HepG2 (cell line): ENCODE results near the gene ZPBP. TPM values are rescaled to one million over a fixed set of nuclear protein-coding genes. Genes with fewer than 3 reads are reported as not detected.

Experiments used
- ATAC-seq: fragments of 200-7000 bp; cut with Tn5 transposase; 3 replicates; pipeline ENCODE4 v1.9.1; 2020; ENCODE audit warnings: mild to moderate bottlenecking, moderate library complexity
- BruUV-seq: library from RNA; stranded (reverse); fragments of 400-500 nt; replicated peaks from 2 replicates; lab custom pipeline; 2021; lab: Mats Ljungman, UMichigan
- CTCF ChIA-PET: fragments of 300-600 bp; formaldehyde crosslinking; extraction: SDS; loops from one replicate; lab custom pipeline; 2021; ENCODE audit warnings: low total read pairs, inconsistent platforms, low intra/inter-chr PET ratio; lab: Yijun Ruan, JAX
- POLR2A ChIA-PET: fragments of 350-600 bp; sonication (Branson Sonifier 250); formaldehyde crosslinking; loops from one replicate; lab custom pipeline; 2020; ENCODE audit warnings: antibody characterized with exemption, inconsistent platforms; lab: Yijun Ruan, JAX
- DNase-seq: peaks from one replicate; pipeline ENCODE4 v3.0.0-alpha.2; 2015; ENCODE audit warnings: low spot score
- FAIRE-seq: peaks from 3 replicates; lab custom pipeline; 2011; peaks lifted over from hg19 to GRCh38; lab: Jason Lieb, UNC
- H2AFZ ChIP-seq: one replicate; pipeline ENCODE4 v1.6.1; 2011; ENCODE audit warnings: low read length, inconsistent platforms
- H3K27ac ChIP-seq: fragments of 300-600 bp; 3 replicates; pipeline ENCODE4 v1.8.0; 2011; ENCODE audit warnings: mixed run types, mild to moderate bottlenecking, mixed read lengths, low read length, inconsistent platforms; ENCODE audit not compliant: insufficient read depth; ENCODE audit errors: extremely low read length
- H3K27me3 ChIP-seq, 2 experiments: fragments of 200-600 bp in 1 of 2; 2 replicates in 1 of 2; 3 replicates in 1 of 2; pipeline versions ENCODE4 v1.6.0 to v1.8.0; 2011; ENCODE audit warnings: low read length in 2 of 2, mild to moderate bottlenecking in 2 of 2, moderate library complexity in 2 of 2, inconsistent platforms in 1 of 2; ENCODE audit not compliant: insufficient read depth in 2 of 2, control insufficient read depth in 1 of 2
- H3K36me3 ChIP-seq, 2 experiments: fragments of 200-600 bp in 1 of 2; replicated peaks in 1 of 2; 2 replicates in 1 of 2; 3 replicates in 1 of 2; pipeline versions ENCODE4 v1.5.1 to v1.8.0; 2011; ENCODE audit warnings: low read length in 2 of 2, inconsistent platforms in 1 of 2; ENCODE audit not compliant: insufficient read depth in 2 of 2, control insufficient read depth in 1 of 2
- H3K4me1 ChIP-seq: 2 replicates; pipeline ENCODE4 v1.5.1; 2012; ENCODE audit warnings: low read length, inconsistent platforms; ENCODE audit not compliant: insufficient read depth
- H3K4me2 ChIP-seq: 2 replicates; pipeline ENCODE4 v1.6.0; 2011; ENCODE audit warnings: low read depth, low read length, inconsistent platforms
- H3K4me3 ChIP-seq, 3 experiments: fragments of 200-600 bp in 1 of 3; sonication (generic), shearing (Covaris generic) in 1 of 3; replicated peaks in 1 of 3; 2 replicates each; pipeline ENCODE4 v1.5.1; 2011 to 2016; ENCODE audit warnings: low read length in 3 of 3, inconsistent platforms in 2 of 3, low read depth in 2 of 3, mild to moderate bottlenecking in 2 of 3, control low read depth in 1 of 3, mixed read lengths in 1 of 3; ENCODE audit not compliant: insufficient read depth in 1 of 3
- H3K79me2 ChIP-seq: one replicate; pipeline ENCODE4 v1.6.1; 2011; ENCODE audit warnings: low read length, inconsistent platforms; ENCODE audit not compliant: insufficient read depth
- H3K9ac ChIP-seq: 2 replicates; pipeline ENCODE4 v1.6.0; 2011; ENCODE audit warnings: mild to moderate bottlenecking, low read depth, low read length, inconsistent platforms; ENCODE audit not compliant: insufficient read depth
- H3K9me3 ChIP-seq: 2 replicates; pipeline ENCODE4 v1.5.1; 2012; ENCODE audit warnings: mild to moderate bottlenecking, low read length
- H4K20me1 ChIP-seq: 2 replicates; pipeline ENCODE4 v1.6.0; 2011; ENCODE audit warnings: inconsistent platforms, mild to moderate bottlenecking, low read length, moderate library complexity; ENCODE audit not compliant: insufficient read depth
- GPN1 ChIP-seq: sonication (generic); formaldehyde crosslinking; IDR thresholded peaks from 2 replicates; pipeline ENCODE4 v1.5.1; 2020; ENCODE audit warnings: missing genetic modification reagents, borderline replicate concordance
- MBNL3 ChIP-seq: fragments of 250-450 bp; sonication (Bioruptor Pico); conservative IDR thresholded peaks from 2 replicates; pipeline ENCODE4 v1.8.0; 2022; ENCODE audit warnings: mild to moderate bottlenecking, inconsistent platforms
- NFKB2 ChIP-seq: sonication (generic); formaldehyde crosslinking; IDR thresholded peaks from 2 replicates; pipeline ENCODE4 v1.4.0; 2020; ENCODE audit warnings: missing genetic modification reagents, borderline replicate concordance
- POGZ ChIP-seq: sonication (generic); formaldehyde crosslinking; IDR thresholded peaks from 2 replicates; pipeline ENCODE4 v1.4.0; 2020; ENCODE audit warnings: mild to moderate bottlenecking, missing genetic modification reagents
- TAF15 ChIP-seq: fragments of 200-400 bp; formaldehyde crosslinking; IDR thresholded peaks from one replicate; pipeline ENCODE4 v1.6.1; 2018; ENCODE audit warnings: mild to moderate bottlenecking, low read depth, low read length; ENCODE audit not compliant: poor library complexity, severe bottlenecking
- ZBTB42 ChIP-seq: sonication (generic); formaldehyde crosslinking; IDR thresholded peaks from 2 replicates; pipeline ENCODE4 v1.5.0; 2020; ENCODE audit warnings: mild to moderate bottlenecking, missing genetic modification reagents
- ZFP36 ChIP-seq: fragments of 150-350 bp; IDR thresholded peaks from 2 replicates; pipeline ENCODE4 v1.6.1; 2018; ENCODE audit warnings: borderline replicate concordance, low read length, low read depth; ENCODE audit not compliant: partially characterized antibody
- ZFP41 ChIP-seq: sonication (generic); formaldehyde crosslinking; IDR thresholded peaks from 2 replicates; pipeline ENCODE4 v1.4.0; 2020; ENCODE audit warnings: mild to moderate bottlenecking, missing genetic modification reagents, borderline replicate concordance
- ZNF276 ChIP-seq: sonication (generic); formaldehyde crosslinking; IDR thresholded peaks from 2 replicates; pipeline ENCODE4 v1.4.0; 2020; ENCODE audit warnings: mild to moderate bottlenecking, low read depth, missing genetic modification reagents
- ZNF614 ChIP-seq: IDR thresholded peaks from 2 replicates; pipeline ENCODE4 v1.6.1; 2018; ENCODE audit warnings: missing biosample characterization, missing genetic modification reagents, inconsistent platforms, borderline replicate concordance
- ZNF691 ChIP-seq: sonication (generic); formaldehyde crosslinking; IDR thresholded peaks from 2 replicates; pipeline ENCODE4 v1.4.0; 2020; ENCODE audit warnings: missing genetic modification reagents, low read depth, mild to moderate bottlenecking, borderline replicate concordance
- ZNF790 ChIP-seq: sonication (generic); formaldehyde crosslinking; IDR thresholded peaks from 2 replicates; pipeline ENCODE4 v1.8.0; 2022; ENCODE audit warnings: missing genetic modification reagents, mild to moderate bottlenecking, borderline replicate concordance
- WGBS: methylation state at CpG from one replicate; pipeline ENCODE4 v1.1.6; 2017; ENCODE audit warnings: low lambda C conversion rate; 5-methylcytosine and 5-hydroxymethylcytosine counted together
- in situ Hi-C: cut with HindIII; loops from 2 replicates; pipeline ENCODE4 v1.10.0; 2017; ENCODE audit warnings: low pct_unique_long_range_greater_than_20kb; ENCODE audit not compliant: extremely low pct_ligation_motif_present
- intact Hi-C: fragments of 100-400 bp; cut with micrococcal nuclease; formaldehyde crosslinking; loops from one replicate; pipeline ENCODE4 v1.10.0; 2022; ENCODE audit not compliant: unreplicated experiment
- polyA plus RNA-seq, 8 experiments: library from polyadenylated mRNA; depleted of rRNA in 3 of 8; stranded (reverse) in 7 of 8; unstranded in 1 of 8; fragments of >200 nt; fragmentation: Illumina TruSeq in 4 of 8; extraction: Trizol in 4 of 8; gene quantifications; 2 replicates each; pipeline versions ENCODE4 v1.2.1 to v1.2.3, GENCODE V29; 2011 to 2016; ENCODE audit warnings: low read depth in 4 of 8, missing spikeins in 1 of 8, mixed read lengths in 1 of 8; ENCODE audit not compliant: insufficient read depth in 1 of 8
- total RNA-seq, 5 experiments: library from RNA; depleted of rRNA; stranded (reverse); fragments of >200 nt; fragmentation: Illumina TruSeq; extraction: Trizol; gene quantifications; 2 replicates each; pipeline ENCODE4 v1.2.3, GENCODE V29; 2016; ENCODE audit warnings: low read depth in 1 of 5
- TF ChIP-seq, protein P1 (sequence below): fragments of 450-650 bp; IDR thresholded peaks from 2 replicates; pipeline ENCODE4 v1.6.1; 2017; ENCODE audit warnings: mild to moderate bottlenecking
- TF ChIP-seq, protein P2 (sequence below): IDR thresholded peaks from 2 replicates; pipeline ENCODE4 v1.6.1; 2016; ENCODE audit warnings: missing biosample characterization, missing genetic modification reagents, low read depth
- TF ChIP-seq, protein P3 (sequence below): IDR thresholded peaks from 2 replicates; pipeline ENCODE4 v1.6.1; 2012; ENCODE audit warnings: low read depth, low read length, improper control_type of control experiment

The ZPBP gene
- total and polyA plus RNA-seq, 2 of the 13 experiments (the other 11 are each of a cell fraction or from before 2014, with no cell fraction given) = not detected

- 3% methylated on average over 1 of the region's 1 CpG for WGBS
- Histone ChIP-seq H3K4me3 (no peak overlapping the region), H3K4me2 (no peak overlapping the region), H3K79me2 (no peaks in the 10 kb centered on the region), H3K4me1 (no peaks in the 10 kb centered on the region), H3K27ac (no peak overlapping the region), H3K9me3 (no peaks in the 10 kb centered on the region), H4K20me1 (no peaks in the 10 kb centered on the region), H3K27me3 (no peaks in the 10 kb centered on the region), H3K36me3 (no peaks in the 10 kb centered on the region), H2AFZ (no peak overlapping the region), H3K9ac (no peak overlapping the region)
- intact Hi-C loops = no loop called here
- DNase-seq (no peak), ATAC-seq (no peak), FAIRE-seq (no peak)
- ChIA-PET CTCF (no interaction called here), POLR2A (no interaction called here)
- in situ Hi-C loops = loop anchor here (25.0 kb wide), 1 partner anchor 549 kb away; no protein-coding TSS in a partner anchor
- BruUV-seq = no TSS peak
- TF ChIP-seq GPN1 (CRISPR knock-in tag) = no peak
- TF ChIP-seq, protein P1, sequence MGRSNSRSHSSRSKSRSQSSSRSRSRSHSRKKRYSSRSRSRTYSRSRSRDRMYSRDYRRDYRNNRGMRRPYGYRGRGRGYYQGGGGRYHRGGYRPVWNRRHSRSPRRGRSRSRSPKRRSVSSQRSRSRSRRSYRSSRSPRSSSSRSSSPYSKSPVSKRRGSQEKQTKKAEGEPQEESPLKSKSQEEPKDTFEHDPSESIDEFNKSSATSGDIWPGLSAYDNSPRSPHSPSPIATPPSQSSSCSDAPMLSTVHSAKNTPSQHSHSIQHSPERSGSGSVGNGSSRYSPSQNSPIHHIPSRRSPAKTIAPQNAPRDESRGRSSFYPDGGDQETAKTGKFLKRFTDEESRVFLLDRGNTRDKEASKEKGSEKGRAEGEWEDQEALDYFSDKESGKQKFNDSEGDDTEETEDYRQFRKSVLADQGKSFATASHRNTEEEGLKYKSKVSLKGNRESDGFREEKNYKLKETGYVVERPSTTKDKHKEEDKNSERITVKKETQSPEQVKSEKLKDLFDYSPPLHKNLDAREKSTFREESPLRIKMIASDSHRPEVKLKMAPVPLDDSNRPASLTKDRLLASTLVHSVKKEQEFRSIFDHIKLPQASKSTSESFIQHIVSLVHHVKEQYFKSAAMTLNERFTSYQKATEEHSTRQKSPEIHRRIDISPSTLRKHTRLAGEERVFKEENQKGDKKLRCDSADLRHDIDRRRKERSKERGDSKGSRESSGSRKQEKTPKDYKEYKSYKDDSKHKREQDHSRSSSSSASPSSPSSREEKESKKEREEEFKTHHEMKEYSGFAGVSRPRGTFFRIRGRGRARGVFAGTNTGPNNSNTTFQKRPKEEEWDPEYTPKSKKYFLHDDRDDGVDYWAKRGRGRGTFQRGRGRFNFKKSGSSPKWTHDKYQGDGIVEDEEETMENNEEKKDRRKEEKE = no peak
- TF ChIP-seq, protein P2, sequence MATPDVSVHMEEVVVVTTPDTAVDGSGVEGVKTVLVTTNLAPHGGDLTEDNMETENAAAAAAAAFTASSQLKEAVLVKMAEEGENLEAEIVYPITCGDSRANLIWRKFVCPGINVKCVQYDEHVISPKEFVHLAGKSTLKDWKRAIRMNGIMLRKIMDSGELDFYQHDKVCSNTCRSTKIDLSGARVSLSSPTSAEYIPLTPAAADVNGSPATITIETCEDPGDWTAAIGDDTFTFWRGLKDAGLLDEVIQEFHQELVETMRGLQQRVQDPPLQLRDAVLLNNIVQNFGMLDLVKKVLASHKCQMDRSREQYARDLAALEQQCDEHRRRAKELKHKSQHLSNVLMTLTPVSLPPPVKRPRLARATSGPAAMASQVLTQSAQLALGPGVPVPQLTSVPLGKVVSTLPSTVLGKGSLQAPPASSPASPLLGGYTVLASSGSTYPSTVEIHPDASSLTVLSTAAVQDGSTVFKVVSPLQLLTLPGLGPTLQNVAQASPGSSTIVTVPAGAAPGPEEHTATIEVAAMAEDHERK (CRISPR knock-in tag) = no peak
- no peak for TF ChIP-seq ZFP36
- TF ChIP-seq ZNF790 = no peak
- no peak for TF ChIP-seq ZFP41 (CRISPR knock-in tag)
- no peak for TF ChIP-seq NFKB2
- TF ChIP-seq, protein P3, sequence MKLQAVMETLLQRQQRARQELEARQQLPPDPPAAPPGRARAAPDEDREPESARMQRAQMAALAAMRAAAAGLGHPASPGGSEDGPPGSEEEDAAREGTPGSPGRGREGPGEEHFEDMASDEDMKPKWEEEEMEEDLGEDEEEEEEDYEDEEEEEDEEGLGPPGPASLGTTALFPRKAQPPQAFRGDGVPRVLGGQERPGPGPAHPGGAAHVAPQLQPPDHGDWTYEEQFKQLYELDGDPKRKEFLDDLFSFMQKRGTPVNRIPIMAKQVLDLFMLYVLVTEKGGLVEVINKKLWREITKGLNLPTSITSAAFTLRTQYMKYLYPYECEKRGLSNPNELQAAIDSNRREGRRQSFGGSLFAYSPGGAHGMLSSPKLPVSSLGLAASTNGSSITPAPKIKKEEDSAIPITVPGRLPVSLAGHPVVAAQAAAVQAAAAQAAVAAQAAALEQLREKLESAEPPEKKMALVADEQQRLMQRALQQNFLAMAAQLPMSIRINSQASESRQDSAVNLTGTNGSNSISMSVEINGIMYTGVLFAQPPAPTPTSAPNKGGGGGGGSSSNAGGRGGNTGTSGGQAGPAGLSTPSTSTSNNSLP = no peak
- no peak for TF ChIP-seq MBNL3 (CRISPR knock-in tag)
- TF ChIP-seq POGZ (CRISPR knock-in tag) = no peak
- TF ChIP-seq ZNF276 = no peak
- TF ChIP-seq ZNF691 = no peak
- TF ChIP-seq ZBTB42 (CRISPR knock-in tag) = no peak
- TF ChIP-seq ZNF614 (CRISPR knock-in tag) = no peak
- TF ChIP-seq TAF15 = no peak
Observed at GRCh38 chr7:50138101-50138500, 45.1 kb upstream of the ZPBP start.
